SKM-1 (cell line): ENCODE data around the gene HTATSF1.

Experiments
- DNase-seq: peaks from one replicate; lab custom pipeline; 2025; ENCODE audit not compliant: unreplicated experiment; lab: John Stamatoyannopoulos, UW

HTATSF1 gene

DNA sequence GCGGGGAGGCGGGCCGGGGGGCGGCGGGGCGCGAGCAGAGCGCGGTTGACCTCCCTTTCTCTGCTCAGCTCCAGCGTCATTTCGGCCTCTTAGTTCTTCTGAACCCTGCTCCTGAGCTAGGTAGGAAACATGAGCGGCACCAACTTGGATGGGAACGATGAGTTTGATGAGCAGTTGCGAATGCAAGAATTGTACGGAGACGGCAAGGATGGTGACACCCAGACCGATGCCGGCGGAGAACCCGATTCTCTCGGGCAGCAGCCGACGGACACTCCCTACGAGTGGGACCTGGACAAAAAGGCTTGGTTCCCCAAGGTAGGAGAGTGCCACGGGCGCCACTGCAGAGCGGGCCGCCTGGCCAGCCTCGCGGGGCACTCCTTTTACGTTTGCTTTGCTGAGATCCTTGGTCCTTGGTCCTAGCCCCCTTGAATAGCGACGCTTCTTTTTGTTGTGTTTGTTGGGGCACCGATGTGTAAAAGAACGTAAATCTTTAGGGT, at the start of gene HTATSF1:
TSS of gene HTATSF1 (plus strand) at position 37 of the 497 bp plus-strand sequence. CDS start at position 130, 93 bp downstream.
- no peak for DNase-seq

GRCh38 chrX:136447968-136448367, 49.4 kb upstream of the HTATSF1 start:
- no peak for DNase-seq

DNA sequence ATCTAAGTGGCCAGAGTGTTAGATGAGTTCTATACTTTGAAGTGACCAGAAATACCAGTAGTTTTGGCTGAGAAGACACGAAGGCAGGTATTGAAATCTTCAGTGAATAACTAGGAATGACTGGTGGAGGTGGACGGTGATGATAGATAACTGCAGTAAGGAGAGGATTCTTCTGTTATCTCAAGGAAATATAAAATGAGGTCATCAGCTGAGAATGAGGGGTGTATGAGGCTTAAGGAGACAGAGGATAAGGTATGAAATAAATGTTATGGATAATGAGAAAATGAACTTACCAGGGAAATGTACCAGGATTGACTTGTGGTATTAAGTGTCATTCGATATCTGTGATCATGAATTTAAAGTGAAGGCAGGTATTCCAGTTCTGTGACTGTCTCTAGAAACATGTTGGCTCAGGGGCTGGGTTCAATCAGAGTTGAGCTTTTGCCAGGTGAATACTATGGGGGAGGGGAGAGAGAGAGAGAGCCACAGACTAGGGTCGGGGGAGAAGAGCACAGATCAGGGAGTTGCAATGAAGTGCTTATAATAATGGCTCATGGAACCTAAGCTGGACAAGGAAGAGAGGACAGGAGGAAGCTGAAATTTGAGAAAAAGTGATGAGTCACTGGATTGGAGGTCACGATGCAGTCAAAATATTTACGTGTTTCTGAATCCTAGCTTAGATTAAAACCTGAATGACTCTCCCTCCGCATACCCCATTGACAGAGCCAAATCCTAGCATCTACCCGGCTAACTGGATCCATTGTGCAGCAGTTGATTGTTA, 47.2 kb upstream of the HTATSF1 start:
- DNase-seq, result no peak

GRCh38 chrX:136452614-136453013, 44.8 kb upstream of the HTATSF1 start:
- DNase-seq, result no peak

DNA sequence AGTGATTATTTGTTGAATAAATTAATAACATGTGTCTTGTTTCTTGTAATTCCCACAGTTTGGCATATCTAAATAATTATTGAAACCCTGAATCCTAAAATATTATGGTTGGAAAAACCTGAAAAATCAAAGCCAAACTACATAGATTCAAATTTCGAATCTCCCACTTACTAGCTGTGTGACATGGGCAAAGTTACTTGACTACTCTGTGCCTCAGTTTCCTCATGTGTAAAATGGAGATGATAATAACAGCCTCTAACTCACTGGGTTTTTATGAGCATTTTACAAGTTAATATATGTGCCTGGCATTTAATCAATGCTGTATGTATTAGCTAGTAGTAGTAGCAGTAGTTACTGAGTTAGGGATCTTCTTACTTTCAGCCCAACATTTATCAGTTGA, 44.3 kb upstream of the HTATSF1 start:
- DNase-seq, result no peak

DNA sequence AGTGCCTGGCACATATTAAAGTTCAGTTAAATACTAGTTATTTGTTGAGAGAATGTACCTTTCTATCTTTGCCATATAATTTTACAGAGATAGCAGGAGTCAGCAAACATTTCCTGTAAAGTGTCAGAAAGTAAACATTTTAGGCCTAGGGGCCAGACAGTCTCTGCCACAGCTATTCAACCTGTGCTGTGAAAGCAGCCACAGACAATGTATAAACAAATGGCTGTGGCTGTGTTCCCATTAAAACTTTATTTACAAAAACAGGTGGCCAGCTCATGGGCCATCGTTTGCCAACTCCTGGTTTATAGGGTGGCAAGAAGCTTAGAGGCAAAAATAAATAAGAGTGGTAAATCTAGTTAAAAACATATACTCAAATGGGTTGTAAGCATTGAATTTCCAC, 43.6 kb upstream of the HTATSF1 start:
- no peak for DNase-seq

GRCh38 chrX:136456133-136456532, 41.3 kb upstream of the HTATSF1 start:
- no peak for DNase-seq

GRCh38 chrX:136457303-136457917, 40.0 kb upstream of the HTATSF1 start:
- DNase-seq, result no peak

DNA sequence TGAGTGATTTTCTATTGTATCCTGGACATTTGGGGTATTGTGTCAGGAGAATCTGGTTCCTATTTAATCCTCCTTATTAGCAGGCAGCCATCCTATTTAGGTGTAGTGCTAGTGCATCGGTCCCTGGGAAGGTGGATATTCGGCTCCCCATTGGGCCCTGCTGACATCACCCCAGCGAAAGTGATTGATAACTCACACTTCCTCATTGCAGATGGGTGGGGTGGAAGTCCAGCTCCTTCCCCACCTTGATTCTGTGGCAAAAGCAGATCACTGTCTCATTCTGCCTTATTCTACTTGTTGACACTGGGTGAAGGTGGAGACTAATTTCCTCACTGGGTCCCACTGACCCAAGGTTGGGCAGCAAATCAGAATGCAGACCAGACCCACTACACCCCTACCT, 32.8 kb upstream of the HTATSF1 start:
- no peak for DNase-seq

- no peak for DNase-seq
These were observed 30.1 kb upstream of the HTATSF1 start for GRCh38 chrX:136467303-136467702.

DNA sequence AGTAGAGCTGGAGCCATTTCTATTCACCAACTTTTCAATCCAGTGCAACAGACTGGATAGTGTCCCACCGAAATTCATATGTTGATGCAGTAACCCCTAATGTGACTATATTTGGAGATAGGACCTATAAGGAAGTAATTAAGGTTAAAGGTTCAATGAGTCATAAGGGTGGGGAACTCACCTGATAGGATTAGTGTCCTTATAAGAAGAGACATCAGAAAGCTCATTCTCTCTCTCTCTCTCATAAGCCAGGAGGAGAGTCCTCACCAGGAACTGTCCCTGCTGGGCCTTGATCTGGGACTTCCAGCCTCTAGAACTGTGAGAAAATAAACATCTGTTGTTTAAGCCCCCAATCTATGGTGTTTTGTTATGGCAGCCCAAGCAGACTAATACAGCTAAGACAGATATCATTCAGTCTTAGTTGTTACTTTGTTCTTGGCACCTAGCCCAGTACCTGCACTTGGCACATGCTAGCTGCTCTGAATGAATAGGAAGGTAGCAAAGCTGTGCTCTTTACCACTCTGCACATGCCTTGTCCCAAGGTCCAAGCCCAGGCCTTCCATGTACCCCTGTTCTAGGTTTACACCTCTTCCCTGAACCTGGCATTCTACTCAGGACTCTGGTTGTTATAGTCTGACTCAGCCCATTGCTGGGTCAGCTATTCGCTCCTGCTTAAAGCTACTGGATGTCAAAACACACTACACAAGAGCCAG, 28.8 kb upstream of the HTATSF1 start:
- DNase-seq, result no peak

DNA sequence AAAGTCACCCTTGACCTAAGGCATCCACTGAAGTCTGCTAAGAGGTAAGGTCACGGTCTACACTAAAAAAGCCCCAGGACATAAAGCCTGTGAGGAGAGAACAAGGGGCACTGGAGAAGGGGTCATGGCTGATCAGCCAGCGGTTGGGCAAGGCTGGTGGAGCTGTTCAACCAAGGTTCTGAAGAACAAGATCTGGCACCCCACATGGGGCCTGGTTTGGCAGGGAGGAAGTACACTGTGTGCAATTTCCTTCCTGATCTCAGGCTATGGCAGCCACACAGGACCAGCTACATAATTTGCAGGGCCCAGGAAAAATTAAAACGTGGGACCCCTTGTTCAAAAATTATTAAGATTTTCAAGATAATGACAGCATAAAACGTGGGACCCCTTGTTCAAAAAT, 23.7 kb upstream of the HTATSF1 start:
- peak; percentile 3 for DNase-seq

DNA sequence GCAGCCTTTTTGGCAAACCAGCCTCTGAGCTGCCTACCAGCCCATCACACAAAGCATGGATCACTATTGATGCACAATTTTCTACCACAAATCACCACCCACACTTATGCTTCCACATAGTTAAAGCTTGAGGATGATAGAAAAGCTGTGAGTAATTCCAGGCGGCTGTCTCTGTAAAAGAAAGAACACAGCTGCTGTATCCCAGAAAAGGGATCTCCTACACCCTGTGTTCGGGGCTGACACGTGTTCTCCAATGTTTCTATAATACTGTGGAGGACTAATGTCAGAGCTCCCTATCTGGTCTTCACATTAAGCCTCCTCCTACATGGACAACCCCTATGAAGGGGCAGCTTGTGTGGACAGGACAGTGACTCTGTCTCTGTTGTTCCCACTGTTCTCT, 22.2 kb upstream of the HTATSF1 start:
- DNase-seq, result no peak

- DNase-seq, result no peak
These were observed 20.9 kb upstream of the HTATSF1 start for GRCh38 chrX:136476501-136476900.

GRCh38 chrX:136477026-136477425, 20.4 kb upstream of the HTATSF1 start:
- DNase-seq, result no peak

- DNase-seq, result no peak
These were observed 17.0 kb upstream of the HTATSF1 start for GRCh38 chrX:136480383-136480782.

DNA sequence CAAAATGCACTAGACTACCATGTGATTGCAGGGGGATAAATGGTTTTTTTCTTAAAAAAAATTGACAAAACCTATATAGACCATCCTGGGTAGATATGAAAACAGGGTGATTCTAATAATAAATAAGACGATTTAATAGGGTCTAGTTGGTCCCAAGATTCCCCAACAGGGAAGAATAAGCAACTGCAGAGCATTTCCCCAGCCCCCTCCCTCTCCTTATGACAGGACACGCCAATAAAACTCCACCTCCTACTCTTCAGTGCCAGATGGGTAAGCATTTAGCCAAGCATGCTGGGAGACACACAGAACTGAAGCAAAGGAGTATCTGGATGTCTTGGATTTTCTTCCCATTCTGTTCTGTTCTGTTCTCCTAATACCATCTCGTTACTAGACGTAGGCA, 9.7 kb upstream of the HTATSF1 start, which contains the start of gene BRS3:
TSS of gene BRS3 (plus strand) at position 301 of the 400 bp plus-strand sequence. CDS start 168 bp downstream, outside the sequence.
- no peak for DNase-seq

- no peak for DNase-seq
These were observed 8.7 kb upstream of the HTATSF1 start for GRCh38 chrX:136488706-136489105.

GRCh38 chrX:136491832-136492231, 5.6 kb upstream of the HTATSF1 start:
- DNase-seq, result no peak

DNA sequence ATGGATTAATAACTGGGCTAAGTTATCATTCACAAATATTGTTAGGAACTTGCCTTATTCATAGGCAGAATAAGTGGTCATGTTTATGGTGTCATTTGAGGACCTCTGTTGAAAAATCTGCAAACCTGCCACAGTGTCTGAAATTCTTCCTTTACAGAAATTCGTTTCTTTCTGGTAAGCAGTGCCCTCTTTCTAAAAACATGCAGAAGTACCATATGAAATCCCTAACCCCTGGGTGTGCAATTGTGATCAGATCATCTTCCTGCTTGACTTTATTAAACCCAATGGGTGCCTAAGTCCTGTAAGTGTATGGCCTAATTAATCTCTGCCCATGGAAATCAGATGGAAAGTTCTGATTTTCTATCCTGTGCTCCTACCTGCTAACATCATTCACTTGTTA, 4.4 kb upstream of the HTATSF1 start:
- DNase-seq, result no peak

GRCh38 chrX:136495043-136495442, 2.3 kb upstream of the HTATSF1 start:
- DNase-seq, result peak; percentile 22
